ENCODE data around the gene DDB1.
"Not testable (repeated sequence)": the region's sequence is repeated elsewhere in the genome, so short reads cannot be mapped to it uniquely, and the experiment has no call there.

Gene DDB1

DNA sequence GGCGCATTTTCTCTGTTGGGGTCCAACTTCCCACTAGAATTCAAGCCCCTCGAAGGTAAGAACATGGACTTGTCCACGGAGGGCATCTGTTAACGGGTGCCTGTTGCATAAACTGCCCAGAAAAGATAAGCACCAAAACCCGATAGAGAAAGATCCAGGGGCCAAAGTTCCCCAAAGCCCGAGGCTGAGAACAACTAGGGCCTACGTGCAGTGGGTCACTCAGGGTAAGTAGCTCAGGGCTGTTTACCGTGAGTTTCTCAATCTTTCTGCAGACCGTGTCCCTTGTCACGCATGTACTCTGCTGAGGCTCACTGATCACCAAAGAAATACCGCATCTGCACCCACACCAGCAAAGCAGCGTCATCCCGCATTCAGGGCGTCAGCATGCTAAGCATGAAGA lies 67.5 kb downstream of the DDB1 start:
- DNase-seq, result no peak

DNA sequence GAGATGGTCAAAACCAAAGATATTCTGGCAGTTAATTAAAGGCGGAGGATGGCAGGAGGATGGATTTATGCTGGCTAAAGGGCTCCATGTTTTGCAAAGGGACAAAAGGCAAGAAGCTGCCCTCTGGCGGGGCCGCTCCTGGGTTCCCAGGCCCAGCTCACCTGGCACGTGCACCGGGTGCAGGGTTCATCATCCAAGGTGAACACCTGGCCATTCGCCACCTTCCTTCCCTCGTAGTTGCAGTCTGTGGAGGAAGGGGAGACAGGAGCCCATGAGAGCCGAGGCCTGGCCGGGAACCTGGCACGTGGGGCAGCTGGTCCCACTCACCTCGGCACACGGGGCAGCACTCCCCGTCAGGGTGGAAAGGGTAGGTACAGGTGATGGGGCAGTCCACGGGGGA lies 68.1 kb downstream of the DDB1 start:
- DNase-seq, result no peak

DNA sequence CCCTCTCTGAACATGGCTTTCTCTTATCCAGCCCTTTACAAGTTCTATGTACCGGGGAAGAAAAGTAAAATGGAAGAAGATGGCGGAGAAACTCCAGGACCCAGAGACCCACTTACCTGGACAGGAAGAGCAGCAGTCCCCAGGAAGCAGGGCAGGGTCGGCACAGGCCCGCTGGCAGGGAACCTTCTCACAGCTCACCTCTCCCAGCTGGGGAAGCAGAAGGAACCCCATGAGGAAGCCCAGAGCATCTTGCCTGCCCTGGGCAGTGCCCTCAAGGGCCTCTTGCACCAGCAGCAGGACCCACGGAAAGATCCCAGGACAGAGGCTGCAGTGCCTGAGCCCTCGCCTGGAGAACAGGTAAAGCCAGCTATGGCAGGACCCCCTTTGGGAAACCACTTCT lies 68.5 kb downstream of the DDB1 start:
- DNase-seq, result no peak

DNA sequence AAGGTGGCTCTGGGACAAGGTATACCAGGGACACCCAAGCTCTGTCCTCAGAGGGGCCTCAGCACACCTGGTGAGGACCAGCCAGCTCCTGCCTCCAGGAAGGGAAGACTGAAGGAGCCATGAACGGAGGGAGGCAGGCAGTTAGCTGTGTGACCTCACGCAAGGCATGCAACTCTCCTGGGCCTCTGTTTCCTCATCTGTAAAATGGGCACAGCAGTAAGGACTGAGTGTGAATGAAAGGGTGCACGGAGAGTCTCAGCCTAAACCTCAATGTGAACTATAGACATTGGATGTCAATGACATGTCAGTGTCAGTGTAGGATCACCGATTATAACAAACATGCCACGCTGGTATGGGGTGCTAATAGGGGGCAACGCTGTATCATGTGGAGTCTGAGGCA lies 73.5 kb downstream of the DDB1 start:
- no peak for DNase-seq

DNA sequence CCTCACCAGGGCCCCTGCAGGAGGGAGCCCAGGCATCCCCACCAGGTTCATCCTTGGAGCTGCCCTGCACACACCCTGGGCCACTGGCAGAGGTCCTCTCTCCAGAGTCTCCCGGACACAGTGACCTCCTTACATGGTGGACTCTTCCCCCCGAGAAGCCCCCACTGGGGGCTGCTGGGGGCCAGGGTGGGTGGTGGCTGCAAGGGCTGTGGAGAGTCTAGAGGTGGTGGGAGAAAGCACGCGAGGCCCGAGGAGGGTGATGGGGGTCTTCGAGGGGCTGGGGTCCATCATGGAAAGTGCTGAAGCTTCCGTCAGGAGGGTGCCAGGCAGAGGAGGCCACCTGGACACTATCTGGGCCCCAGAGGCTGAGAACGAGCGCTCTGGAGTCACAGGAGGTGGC lies 74.4 kb downstream of the DDB1 start:
- no peak for DNase-seq

DNA sequence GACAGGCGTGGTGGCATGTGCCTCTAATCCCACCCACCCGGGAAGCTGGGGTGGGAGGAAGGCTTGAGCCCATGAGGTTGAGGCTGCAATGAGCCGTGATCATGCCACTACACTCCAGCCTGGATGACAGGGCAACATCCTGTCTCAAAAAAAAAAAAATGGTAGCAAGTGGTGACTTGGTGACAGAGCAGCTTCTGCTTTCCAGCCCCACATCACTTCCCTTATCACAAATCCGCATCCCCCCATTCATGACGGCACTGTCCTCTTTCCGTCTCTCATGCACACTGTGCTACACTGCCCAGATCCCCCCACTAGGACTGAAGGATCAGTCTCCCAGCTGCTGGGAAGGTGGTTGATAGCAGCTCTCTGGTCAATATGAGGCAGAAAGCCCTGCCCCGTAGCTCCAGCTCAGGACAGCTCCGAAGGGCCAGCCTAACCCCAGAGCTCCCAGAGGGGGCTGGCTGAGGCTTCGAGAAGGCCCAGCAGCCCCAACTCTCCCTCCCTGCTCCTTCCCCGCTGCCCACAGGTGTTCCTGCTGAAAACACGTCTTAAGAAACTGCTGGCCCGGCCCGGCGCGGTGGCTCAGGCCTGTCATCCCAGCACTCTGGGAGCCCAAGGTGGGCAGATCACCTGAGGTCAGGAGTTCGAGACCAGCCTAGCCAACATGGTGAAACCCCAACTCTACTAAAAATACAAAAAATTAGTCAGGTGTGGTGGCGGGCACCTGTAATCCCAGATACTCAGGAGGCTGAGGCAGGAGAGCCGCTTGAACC lies 76.0 kb downstream of the DDB1 start:
- no peak for DNase-seq

DNA sequence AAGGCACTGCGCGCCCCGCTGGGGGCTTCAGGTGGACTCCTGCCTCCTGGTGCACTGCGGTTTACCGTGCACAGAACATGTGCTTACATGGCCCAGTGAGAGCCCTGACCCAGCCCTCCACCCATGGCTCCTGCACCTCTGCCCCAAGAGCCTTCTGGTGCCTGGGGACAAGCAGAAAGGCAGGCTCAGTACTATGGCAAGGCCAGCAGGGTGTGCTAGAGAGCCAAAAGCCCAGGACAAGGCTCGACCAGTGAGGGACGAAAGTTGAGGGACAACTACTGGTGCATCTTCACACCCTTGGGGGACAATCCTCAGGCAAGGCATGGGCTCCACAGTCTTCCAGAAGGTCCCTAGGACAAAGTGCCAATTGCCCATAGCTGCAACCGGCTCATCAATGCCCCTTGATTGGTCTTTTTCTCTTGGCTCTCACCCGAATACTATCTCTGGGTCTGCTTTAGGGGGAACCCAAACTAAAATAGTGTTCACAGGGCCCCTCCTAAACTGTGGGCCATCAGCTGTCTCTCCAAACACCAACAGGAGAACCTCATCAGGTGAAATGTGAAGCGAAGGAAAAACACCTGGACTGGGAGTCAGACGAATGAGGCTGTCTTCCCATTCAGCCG lies 78.4 kb downstream of the DDB1 start:
- DNase-seq, result peak; percentile 64

DNA sequence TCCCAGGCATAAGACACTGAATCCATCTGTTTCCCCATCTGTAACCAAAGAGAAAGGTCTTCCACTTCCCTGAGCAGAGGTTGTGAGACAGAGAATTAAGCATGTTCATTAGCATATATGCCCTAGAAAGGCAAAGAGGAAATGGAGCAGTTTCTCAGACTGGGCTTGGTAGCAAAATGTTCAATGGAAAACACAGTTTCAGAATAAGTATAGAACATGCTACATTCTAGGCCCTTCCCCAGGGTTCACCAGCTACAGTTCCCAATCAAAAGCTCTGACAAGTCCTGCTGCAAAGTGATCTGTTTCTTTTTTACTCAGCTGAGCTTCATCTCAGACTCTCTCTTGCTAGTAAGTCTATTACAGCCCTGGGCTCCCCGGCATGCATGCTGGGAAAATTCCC lies 80.6 kb downstream of the DDB1 start:
- DNase-seq, result not testable (repeated sequence)

DNA sequence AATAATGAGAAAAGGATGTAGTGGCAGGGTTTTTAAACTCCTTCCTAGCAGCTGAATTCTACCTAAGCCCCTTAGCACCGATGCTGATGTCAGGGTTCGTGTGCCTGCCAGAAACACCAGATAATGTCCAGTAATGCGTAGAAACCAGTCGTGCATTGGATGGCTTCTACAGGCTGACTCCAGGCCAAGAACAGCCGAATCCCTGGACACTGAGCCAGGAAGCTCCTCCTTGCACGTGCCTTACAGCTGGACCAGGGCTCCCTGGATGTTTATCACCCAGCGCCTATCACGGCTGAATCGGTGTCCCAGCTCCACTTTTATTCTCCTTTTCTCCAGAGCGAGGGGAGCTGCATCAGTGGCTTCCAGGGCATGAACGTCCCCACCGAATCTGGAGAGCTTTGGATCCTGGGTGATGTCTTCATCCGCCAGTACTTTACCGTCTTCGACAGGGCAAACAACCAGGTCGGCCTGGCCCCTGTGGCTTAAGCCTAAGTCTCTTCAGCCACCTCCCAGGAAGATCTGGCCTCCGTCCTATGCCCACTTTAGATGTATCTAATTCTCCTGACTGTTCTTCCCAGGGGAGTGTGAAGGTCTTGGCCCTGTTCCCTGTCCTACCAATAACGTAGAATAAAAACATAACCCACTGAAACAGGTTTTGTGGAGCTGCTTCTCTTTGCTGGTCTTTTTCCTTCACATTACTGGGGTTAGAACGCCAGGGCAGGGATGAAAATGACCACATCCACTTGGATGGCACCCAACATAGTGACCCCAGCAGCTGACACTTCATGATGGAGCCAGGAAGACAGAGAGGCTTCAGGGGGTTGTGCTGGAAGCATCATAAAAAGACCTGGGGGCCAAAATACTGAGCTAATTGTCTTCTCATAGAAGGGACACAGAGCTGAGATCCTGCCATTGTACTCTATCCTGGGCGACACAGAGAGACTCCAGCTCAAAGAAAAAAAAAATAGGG lies 81.8 kb downstream of the DDB1 start:
- DNase-seq, result not testable (repeated sequence)

All from stimulated activated CD4-positive, alpha-beta T cell treated with anti-CD3 and anti-CD28 coated beads, Interleukin-4, amount 100 ng/mL, for 1 hour (primary cell).